CD1c-positive myeloid dendritic cell (primary cell): ENCODE results near the gene HCST.

Experiments
- DNase-seq: peaks from one replicate; pipeline ENCODE4 v3.0.0-alpha.2; 2016; ENCODE audit errors: extremely low spot score

HCST gene

GRCh38 chr19:35937345-35938281, 35.3 kb downstream of the HCST start:
- DNase-seq: no peak

- DNase-seq: no peak
Observed at GRCh38 chr19:35938282-35939224, 36.2 kb downstream of the HCST start.

- no peak for DNase-seq
Observed at GRCh38 chr19:35939307-35940077, 37.2 kb downstream of the HCST start.

- no peak for DNase-seq
Observed at GRCh38 chr19:35940078-35940775, 37.9 kb downstream of the HCST start.

- DNase-seq: no peak
Observed at GRCh38 chr19:35940839-35941238, 38.5 kb downstream of the HCST start.

- no peak for DNase-seq
Observed at GRCh38 chr19:35942235-35942634, 39.9 kb downstream of the HCST start.

GRCh38 chr19:35943321-35944301, 41.3 kb downstream of the HCST start:
- no peak for DNase-seq

GRCh38 chr19:35944556-35944955, 42.2 kb downstream of the HCST start:
- no peak for DNase-seq

- no peak for DNase-seq
Observed at GRCh38 chr19:35945121-35945790, 42.9 kb downstream of the HCST start.

- DNase-seq: no peak
Observed at GRCh38 chr19:35946203-35946602, 43.9 kb downstream of the HCST start.

- DNase-seq: no peak
Observed at GRCh38 chr19:35949131-35949530, 46.8 kb downstream of the HCST start.
